IPS-15b (cell line): Measurements from ENCODE around the gene PTGS2.
A peak's percentile ranks its signal among the peaks of the same experiment; 100 is the strongest.

Source experiments
- H3K27me3 ChIP-seq: one replicate; pipeline ENCODE4 v1.6.1; 2013; ENCODE audit warnings: low read length; ENCODE audit not compliant: control insufficient read depth, insufficient read depth
- H3K36me3 ChIP-seq: one replicate; pipeline ENCODE4 v1.6.1; 2013; ENCODE audit warnings: low read length; ENCODE audit not compliant: control insufficient read depth, insufficient read depth
- H3K4me1 ChIP-seq: one replicate; pipeline ENCODE4 v1.6.1; 2013; ENCODE audit warnings: mild to moderate bottlenecking, low read length; ENCODE audit not compliant: control insufficient read depth, insufficient read depth
- H3K4me3 ChIP-seq: one replicate; pipeline ENCODE4 v1.5.1; 2013; ENCODE audit warnings: low read depth, low read length
- H3K9ac ChIP-seq: one replicate; pipeline ENCODE4 v1.6.1; 2013; ENCODE audit warnings: low read depth, mild to moderate bottlenecking, low read length
- H3K9me3 ChIP-seq: one replicate; pipeline ENCODE4 v1.6.1; 2013; ENCODE audit warnings: mild to moderate bottlenecking, low read length; ENCODE audit not compliant: control insufficient read depth, insufficient read depth

The PTGS2 gene

GRCh38 chr1:186680245-186681061, at the start of gene PTGS2:
Gene PTGS2, minus strand, starts transcription at chr1:186680423. Its CDS starts 133 bp downstream, at chr1:186680290.
- no peaks in the 10 kb centered on the region for H3K9me3 ChIP-seq
- H3K4me1 ChIP-seq: no peaks in the 10 kb centered on the region
- H3K27me3 ChIP-seq: peaks cover 22% of the 10 kb centered on the region
- H3K9ac ChIP-seq: peak within 1 kb of the TSS; percentile 74
- peak within 1 kb of the TSS; percentile 58 for H3K4me3 ChIP-seq
- H3K36me3 ChIP-seq: no peaks in the 10 kb centered on the region

- no peaks in the 10 kb centered on the region for H3K36me3 ChIP-seq
- H3K4me3 ChIP-seq: no peak overlapping the region
- H3K9me3 ChIP-seq: no peaks in the 10 kb centered on the region
- H3K9ac ChIP-seq: no peak overlapping the region
- no peaks in the 10 kb centered on the region for H3K4me1 ChIP-seq
- H3K27me3 ChIP-seq: no peaks in the 10 kb centered on the region
These were observed 42.6 kb upstream of the PTGS2 start for GRCh38 chr1:186722711-186723309.

- Histone ChIP-seq H3K27me3 (no peaks in the 10 kb centered on the region), H3K9ac (no peak overlapping the region), H3K9me3 (no peaks in the 10 kb centered on the region), H3K4me3 (no peak overlapping the region), H3K36me3 (no peaks in the 10 kb centered on the region), H3K4me1 (no peaks in the 10 kb centered on the region)
These were observed 37.1 kb upstream of the PTGS2 start for GRCh38 chr1:186717286-186717685.

- H3K9ac ChIP-seq: no peak overlapping the region
- no peak overlapping the region for H3K4me3 ChIP-seq
- no peaks in the 10 kb centered on the region for H3K27me3 ChIP-seq
- H3K4me1 ChIP-seq: no peaks in the 10 kb centered on the region
- H3K36me3 ChIP-seq: no peaks in the 10 kb centered on the region
- H3K9me3 ChIP-seq: no peaks in the 10 kb centered on the region
These were observed 35.9 kb upstream of the PTGS2 start for GRCh38 chr1:186715887-186716809.

- Histone ChIP-seq H3K4me1 (no peaks in the 10 kb centered on the region), H3K36me3 (no peaks in the 10 kb centered on the region), H3K27me3 (no peaks in the 10 kb centered on the region), H3K4me3 (no peak overlapping the region), H3K9ac (no peak overlapping the region), H3K9me3 (no peaks in the 10 kb centered on the region)
These were observed 30.5 kb upstream of the PTGS2 start for GRCh38 chr1:186710696-186711095.

- Histone ChIP-seq H3K4me1 (no peaks in the 10 kb centered on the region), H3K4me3 (no peak overlapping the region), H3K9ac (no peak overlapping the region), H3K36me3 (no peaks in the 10 kb centered on the region), H3K9me3 (no peaks in the 10 kb centered on the region), H3K27me3 (no peaks in the 10 kb centered on the region)
These were observed 28.5 kb upstream of the PTGS2 start for GRCh38 chr1:186708694-186709097.

- Histone ChIP-seq H3K27me3 (no peaks in the 10 kb centered on the region), H3K4me1 (no peaks in the 10 kb centered on the region), H3K36me3 (no peaks in the 10 kb centered on the region), H3K4me3 (no peak overlapping the region), H3K9me3 (no peaks in the 10 kb centered on the region), H3K9ac (no peak overlapping the region)
These were observed 23.1 kb upstream of the PTGS2 start for GRCh38 chr1:186703209-186703766.

GRCh38 chr1:186700722-186701121, 20.5 kb upstream of the PTGS2 start:
- H3K9ac ChIP-seq: no peak overlapping the region
- no peaks in the 10 kb centered on the region for H3K4me1 ChIP-seq
- no peaks in the 10 kb centered on the region for H3K9me3 ChIP-seq
- H3K27me3 ChIP-seq: no peaks in the 10 kb centered on the region
- no peaks in the 10 kb centered on the region for H3K36me3 ChIP-seq
- H3K4me3 ChIP-seq: no peak overlapping the region

GRCh38 chr1:186699519-186699918, 19.3 kb upstream of the PTGS2 start:
- Histone ChIP-seq H3K9ac (no peak overlapping the region), H3K9me3 (no peaks in the 10 kb centered on the region), H3K36me3 (no peaks in the 10 kb centered on the region), H3K4me3 (no peak overlapping the region), H3K27me3 (no peaks in the 10 kb centered on the region), H3K4me1 (no peaks in the 10 kb centered on the region)

- no peak overlapping the region for H3K9ac ChIP-seq
- no peaks in the 10 kb centered on the region for H3K36me3 ChIP-seq
- no peaks in the 10 kb centered on the region for H3K9me3 ChIP-seq
- H3K27me3 ChIP-seq: no peaks in the 10 kb centered on the region
- no peak overlapping the region for H3K4me3 ChIP-seq
- no peaks in the 10 kb centered on the region for H3K4me1 ChIP-seq
These were observed 9.7 kb upstream of the PTGS2 start for GRCh38 chr1:186689907-186690306.

- Histone ChIP-seq H3K9ac (no peak overlapping the region), H3K4me3 (no peak overlapping the region), H3K9me3 (no peaks in the 10 kb centered on the region), H3K36me3 (no peaks in the 10 kb centered on the region), H3K4me1 (no peaks in the 10 kb centered on the region), H3K27me3 (no peaks in the 10 kb centered on the region)
These were observed 9.2 kb upstream of the PTGS2 start for GRCh38 chr1:186689376-186689775.
